ENCODE results near the gene NCCRP1. TPM values are rescaled to one million over a fixed set of nuclear protein-coding genes. Genes with fewer than 3 reads are reported as not detected.
"Not testable (repeated sequence)": the region's sequence is repeated elsewhere in the genome, so short reads cannot be mapped to it uniquely, and the experiment has no call there.

The NCCRP1 gene
- total RNA-seq, 1 donor from 2014 or later = 0.46 TPM

- DNase-seq = peak; percentile 72
- Histone ChIP-seq H3K27me3 (no peaks in the 10 kb centered on the region), H3K36me3 (no peaks in the 10 kb centered on the region), H3K4me1 (no peaks in the 10 kb centered on the region), H3K9me3 (no peaks in the 10 kb centered on the region), H3K4me3 (no peak overlapping the region), H3K27ac (no peak overlapping the region)
- intact Hi-C loops (cut with DNase I) = no loop called here
- peak; percentile 89 for ATAC-seq
- TF ChIP-seq, protein P1, sequence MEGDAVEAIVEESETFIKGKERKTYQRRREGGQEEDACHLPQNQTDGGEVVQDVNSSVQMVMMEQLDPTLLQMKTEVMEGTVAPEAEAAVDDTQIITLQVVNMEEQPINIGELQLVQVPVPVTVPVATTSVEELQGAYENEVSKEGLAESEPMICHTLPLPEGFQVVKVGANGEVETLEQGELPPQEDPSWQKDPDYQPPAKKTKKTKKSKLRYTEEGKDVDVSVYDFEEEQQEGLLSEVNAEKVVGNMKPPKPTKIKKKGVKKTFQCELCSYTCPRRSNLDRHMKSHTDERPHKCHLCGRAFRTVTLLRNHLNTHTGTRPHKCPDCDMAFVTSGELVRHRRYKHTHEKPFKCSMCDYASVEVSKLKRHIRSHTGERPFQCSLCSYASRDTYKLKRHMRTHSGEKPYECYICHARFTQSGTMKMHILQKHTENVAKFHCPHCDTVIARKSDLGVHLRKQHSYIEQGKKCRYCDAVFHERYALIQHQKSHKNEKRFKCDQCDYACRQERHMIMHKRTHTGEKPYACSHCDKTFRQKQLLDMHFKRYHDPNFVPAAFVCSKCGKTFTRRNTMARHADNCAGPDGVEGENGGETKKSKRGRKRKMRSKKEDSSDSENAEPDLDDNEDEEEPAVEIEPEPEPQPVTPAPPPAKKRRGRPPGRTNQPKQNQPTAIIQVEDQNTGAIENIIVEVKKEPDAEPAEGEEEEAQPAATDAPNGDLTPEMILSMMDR (IDR thresholded peaks at IDR 0.05) = peak; percentile 35
Measured at GRCh38 chr19:39212375-39212742, 15.6 kb downstream of the NCCRP1 start.

DNA sequence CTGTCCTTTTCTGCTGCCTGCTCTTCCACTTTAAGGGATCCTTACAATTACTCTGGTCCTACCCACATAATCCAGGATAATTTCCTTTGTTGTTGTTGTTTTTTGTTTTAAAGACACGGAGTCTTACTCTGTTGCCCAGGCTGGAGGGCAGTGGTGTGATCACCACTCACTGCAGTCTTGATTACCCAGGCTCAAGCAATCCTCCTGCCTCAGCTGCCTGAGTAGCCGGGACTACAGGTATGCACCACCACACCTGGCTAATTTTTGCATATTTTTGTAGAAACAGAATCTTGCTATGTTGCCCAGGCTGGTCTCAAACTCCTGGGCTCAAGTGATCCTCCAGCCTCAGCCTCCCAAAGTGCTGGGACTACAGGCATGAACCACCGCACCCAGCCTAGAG, 18.6 kb downstream of the NCCRP1 start:
- H3K27ac ChIP-seq; intact Hi-C loops (cut with DNase I); ATAC-seq: not testable (repeated sequence)

GRCh38 chr19:39217094-39217493, 20.3 kb downstream of the NCCRP1 start:
- Histone ChIP-seq H3K36me3 (no peaks in the 10 kb centered on the region), H3K27ac (no peak overlapping the region), H3K27me3 (no peaks in the 10 kb centered on the region), H3K4me1 (no peaks in the 10 kb centered on the region), H3K4me3 (no peak overlapping the region), H3K9me3 (no peaks in the 10 kb centered on the region)
- intact Hi-C loops (cut with DNase I) = no loop called here
- DNase-seq (no peak), ATAC-seq (no peak)
- TF ChIP-seq, protein P1 (IDR thresholded peaks at IDR 0.05) = no peak

More for the DNA sequence above, 18.6 kb downstream of the NCCRP1 start:
- DNase-seq, H3K9me3 ChIP-seq, H3K36me3 ChIP-seq, H3K4me3 ChIP-seq, H3K27me3 ChIP-seq, H3K4me1 ChIP-seq: not testable (repeated sequence)

GRCh38 chr19:39218230-39219007, 21.7 kb downstream of the NCCRP1 start:
- TF ChIP-seq, protein P1 (IDR thresholded peaks at IDR 0.05) = no peak
- DNase-seq = no peak
- ATAC-seq = no peak
- Histone ChIP-seq H3K27ac (no peak overlapping the region), H3K4me1 (no peaks in the 10 kb centered on the region), H3K27me3 (peaks cover 1% of the 10 kb centered on the region), H3K9me3 (no peaks in the 10 kb centered on the region), H3K36me3 (no peaks in the 10 kb centered on the region), H3K4me3 (no peak overlapping the region)
- intact Hi-C loops (cut with DNase I) = no loop called here

GRCh38 chr19:39219108-39219507, 22.3 kb downstream of the NCCRP1 start:
- H3K9me3 ChIP-seq; H3K4me3 ChIP-seq; H3K27me3 ChIP-seq; H3K4me1 ChIP-seq; H3K27ac ChIP-seq; DNase-seq; ATAC-seq; intact Hi-C loops (cut with DNase I); H3K36me3 ChIP-seq: not testable (repeated sequence)

- no peak for DNase-seq
- ATAC-seq = no peak
- H3K27ac ChIP-seq = no peak overlapping the region
- H3K27me3 ChIP-seq = peaks cover 21% of the 10 kb centered on the region
- intact Hi-C loops (cut with DNase I) = no loop called here
- TF ChIP-seq, protein P1 (IDR thresholded peaks at IDR 0.05) = no peak
- no peaks in the 10 kb centered on the region for H3K36me3 ChIP-seq
- no peak overlapping the region for H3K4me3 ChIP-seq
- no peaks in the 10 kb centered on the region for H3K9me3 ChIP-seq
- H3K4me1 ChIP-seq = no peaks in the 10 kb centered on the region
Measured at GRCh38 chr19:39223703-39224279, 27.0 kb downstream of the NCCRP1 start.
